ENCODE measurements around the gene ATXN2.

Gene ATXN2

GRCh38 chr12:111600205-111600642 is 1.1 kb upstream of the ATXN2 start:
- Histone ChIP-seq H2AK5ac (ENCODE audit: low read length, severe bottlenecking) (no peak overlapping the region), H3K4me2 (ENCODE audit: low read length, poor library complexity, severe bottlenecking) (peak overlapping the region; percentile 64), H2BK15ac (ENCODE audit: low read depth, poor library complexity, severe bottlenecking) (no peak overlapping the region), H3K79me1 (replicated peaks; ENCODE audit: low read length, poor library complexity, severe bottlenecking) (peaks cover 12% of the 10 kb centered on the region), H3K4me3 (ENCODE audit: insufficient read depth in 1 of 2, low read depth in 1 of 2, low read length in 2 of 2) (peak overlapping the region in 1 of 2 experiments; percentile 89), H3K4me1 (ENCODE audit: control insufficient read depth, insufficient read depth, low read depth, low read length) (peaks cover 8% of the 10 kb centered on the region), H3K14ac (ENCODE audit: low read length in 2 of 2) (no peak overlapping the region), H4K8ac (ENCODE audit: low read length) (no peak overlapping the region), H2BK5ac (ENCODE audit: low read depth, low read length, poor library complexity, severe bottlenecking) (no peak overlapping the region), H3K9ac (ENCODE audit: low read length) (peak overlapping the region; percentile 98), H2BK12ac (ENCODE audit: low read length in 2 of 2) (no peak overlapping the region), H2BK120ac (ENCODE audit: low read depth, low read length) (no peak overlapping the region), H3K18ac (ENCODE audit: low read depth in 1 of 2, low read length in 2 of 2) (no peak overlapping the region), H3K36me3 (ENCODE audit: control insufficient read depth in 1 of 2, insufficient read depth in 2 of 2, low read depth in 1 of 2, low read length in 2 of 2) (no peaks in the 10 kb centered on the region), H3K4ac (ENCODE audit: low read depth in 1 of 2, low read length in 2 of 2) (no peak overlapping the region), H3K27me3 (ENCODE audit: control insufficient read depth in 1 of 2, insufficient read depth in 1 of 2, low read length in 2 of 2) (no peaks in the 10 kb centered on the region), H2AFZ (ENCODE audit: low read depth, low read length) (no peak overlapping the region), H3K23ac (ENCODE audit: low read length in 2 of 2) (no peak overlapping the region), H4K91ac (ENCODE audit: low read length) (no peak overlapping the region), H3K27ac (ENCODE audit: low read length, poor library complexity, severe bottlenecking) (peak overlapping the region; percentile 68), H3K9me3 (ENCODE audit: control insufficient read depth, low read length) (no peaks in the 10 kb centered on the region)
- no peak for DNase-seq
- WGBS: 25% methylated on average over 4 of the region's 5 CpGs

- Histone ChIP-seq H3K14ac (ENCODE audit: low read length in 2 of 2) (peak overlapping the region; percentile 30 to 83), H3K9ac (ENCODE audit: low read length) (peak overlapping the region; percentile 98), H3K4me2 (ENCODE audit: low read length, poor library complexity, severe bottlenecking) (peak overlapping the region; percentile 64), H3K27me3 (ENCODE audit: control insufficient read depth in 1 of 2, insufficient read depth in 1 of 2, low read length in 2 of 2) (no peaks in the 10 kb centered on the region), H2BK15ac (ENCODE audit: low read depth, poor library complexity, severe bottlenecking) (peak overlapping the region; percentile 100), H3K4me3 (ENCODE audit: insufficient read depth in 1 of 2, low read depth in 1 of 2, low read length in 2 of 2) (peak overlapping the region; percentile 87 to 89), H2AK5ac (ENCODE audit: low read length, severe bottlenecking) (no peak overlapping the region), H4K91ac (ENCODE audit: low read length) (peak overlapping the region; percentile 100), H3K23ac (ENCODE audit: low read length in 2 of 2) (no peak overlapping the region), H2BK12ac (ENCODE audit: low read length in 2 of 2) (peak overlapping the region; percentile 12 to 40), H3K4me1 (ENCODE audit: control insufficient read depth, insufficient read depth, low read depth, low read length) (peaks cover 10% of the 10 kb centered on the region), H3K27ac (ENCODE audit: low read length, poor library complexity, severe bottlenecking) (peak overlapping the region; percentile 68), H2BK5ac (ENCODE audit: low read depth, low read length, poor library complexity, severe bottlenecking) (peak overlapping the region; percentile 100), H3K18ac (ENCODE audit: low read depth in 1 of 2, low read length in 2 of 2) (peak overlapping the region; percentile 97 to 98), H2AFZ (ENCODE audit: low read depth, low read length) (peak overlapping the region; percentile 83), H3K36me3 (ENCODE audit: control insufficient read depth in 1 of 2, insufficient read depth in 2 of 2, low read depth in 1 of 2, low read length in 2 of 2) (no peaks in the 10 kb centered on the region), H3K4ac (ENCODE audit: low read depth in 1 of 2, low read length in 2 of 2) (peak overlapping the region; percentile 69 to 99), H4K8ac (ENCODE audit: low read length) (peak overlapping the region; percentile 98), H3K79me1 (replicated peaks; ENCODE audit: low read length, poor library complexity, severe bottlenecking) (peaks cover 12% of the 10 kb centered on the region), H2BK120ac (ENCODE audit: low read depth, low read length) (peak overlapping the region; percentile 100), H3K9me3 (ENCODE audit: control insufficient read depth, low read length) (no peaks in the 10 kb centered on the region)
- peak; percentile 95 for DNase-seq
- under 1% methylated on average over 27 of the region's 56 CpGs for WGBS
Observed at GRCh38 chr12:111599453-111600204, 514 bp upstream of the ATXN2 start.

DNA sequence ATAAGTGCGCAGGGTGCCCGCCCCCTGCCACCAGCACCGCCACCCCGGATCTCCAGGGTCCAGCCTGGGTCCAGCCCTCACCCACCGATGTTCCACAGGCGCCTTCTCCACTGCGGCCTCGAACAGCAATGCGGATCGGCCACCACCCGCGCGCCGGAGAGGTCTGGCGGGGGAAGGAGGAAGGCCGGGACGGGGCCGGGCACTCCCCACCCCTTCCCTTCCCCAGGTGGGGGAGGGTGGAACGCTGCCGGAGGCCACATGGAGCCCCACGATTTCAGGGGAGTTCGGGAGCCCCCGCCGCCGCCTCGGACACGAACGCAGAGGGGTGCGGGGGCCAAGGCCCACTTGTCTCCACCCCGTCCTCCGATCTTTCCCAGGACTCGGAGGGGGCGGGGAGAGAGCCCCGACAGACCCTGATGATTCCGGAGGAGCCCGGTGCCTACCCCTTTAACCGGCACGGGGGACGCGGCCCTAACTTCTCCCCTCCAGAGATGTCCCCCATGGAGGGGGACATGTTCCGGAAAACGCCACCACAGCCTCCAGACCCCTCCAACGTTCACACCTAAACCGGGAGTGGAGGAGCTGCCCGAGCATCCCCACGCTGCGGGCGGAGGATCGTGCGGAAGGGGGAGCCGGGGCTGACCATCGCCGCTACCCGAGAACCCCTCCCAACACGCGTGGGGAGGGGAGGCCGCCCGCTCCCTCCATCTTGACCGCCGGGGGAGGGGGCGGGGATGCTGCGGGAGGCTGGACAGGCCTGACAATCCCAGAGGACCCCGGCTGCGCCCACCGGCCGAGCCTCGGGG is 1.1 kb downstream of the ATXN2 start:
- peak overlapping the region; percentile 97 for H4K91ac ChIP-seq (ENCODE audit: low read length)
- no peaks in the 10 kb centered on the region for H3K9me3 ChIP-seq (ENCODE audit: control insufficient read depth, low read length)
- H3K4me1 ChIP-seq (ENCODE audit: control insufficient read depth, insufficient read depth, low read depth, low read length): peaks cover 10% of the 10 kb centered on the region
- H3K27ac ChIP-seq (ENCODE audit: low read length, poor library complexity, severe bottlenecking): peak overlapping the region; percentile 84
- peak overlapping the region; percentile 96 to 100 for H3K4me3 ChIP-seq (ENCODE audit: insufficient read depth in 1 of 2, low read depth in 1 of 2, low read length in 2 of 2)
- peak overlapping the region in 1 of 2 experiments; percentile 54 for H2BK12ac ChIP-seq (ENCODE audit: low read length in 2 of 2)
- H3K36me3 ChIP-seq (ENCODE audit: control insufficient read depth in 1 of 2, insufficient read depth in 2 of 2, low read depth in 1 of 2, low read length in 2 of 2): no peaks in the 10 kb centered on the region
- H2BK15ac ChIP-seq (ENCODE audit: low read depth, poor library complexity, severe bottlenecking): no peak overlapping the region
- H3K14ac ChIP-seq (ENCODE audit: low read length in 2 of 2): peak overlapping the region; percentile 43 to 91
- DNase-seq: peak; percentile 51
- H2BK120ac ChIP-seq (ENCODE audit: low read depth, low read length): peak overlapping the region; percentile 96
- peak overlapping the region; percentile 61 for H4K8ac ChIP-seq (ENCODE audit: low read length)
- H3K4me2 ChIP-seq (ENCODE audit: low read length, poor library complexity, severe bottlenecking): peak overlapping the region; percentile 91
- no peaks in the 10 kb centered on the region for H3K27me3 ChIP-seq (ENCODE audit: control insufficient read depth in 1 of 2, insufficient read depth in 1 of 2, low read length in 2 of 2)
- no peak overlapping the region for H2AFZ ChIP-seq (ENCODE audit: low read depth, low read length)
- peak overlapping the region; percentile 96 for H3K4ac ChIP-seq (ENCODE audit: low read depth in 1 of 2, low read length in 2 of 2)
- H3K18ac ChIP-seq (ENCODE audit: low read depth in 1 of 2, low read length in 2 of 2): peak overlapping the region; percentile 90 to 98
- no peak overlapping the region for H2AK5ac ChIP-seq (ENCODE audit: low read length, severe bottlenecking)
- WGBS: under 1% methylated on average over 58 of the region's 67 CpGs
- H2BK5ac ChIP-seq (ENCODE audit: low read depth, low read length, poor library complexity, severe bottlenecking): peak overlapping the region; percentile 89
- H3K9ac ChIP-seq (ENCODE audit: low read length): peak overlapping the region; percentile 98
- peak overlapping the region; percentile 51 to 99 for H3K23ac ChIP-seq (ENCODE audit: low read length in 2 of 2)
- H3K79me1 ChIP-seq (replicated peaks; ENCODE audit: low read length, poor library complexity, severe bottlenecking): peaks cover 11% of the 10 kb centered on the region

Measured in mesenchymal stem cell (in vitro differentiated cells and primary cell).